Natural killer cell (primary cell): ENCODE measurements around the gene ANKRD13D. TPM values are rescaled to one million over a fixed set of nuclear protein-coding genes. Genes with fewer than 3 reads are reported as not detected.

ENCODE experiments used
- ATAC-seq, 3 donors: fragments of 150-1000 bp in 2 of 3; fragments of 200-7000 bp in 1 of 3; cut with Tn5 transposase; 1 replicate in 1 of 3; 2 replicates in 2 of 3; pipeline ENCODE4 v1.10.0; 2021; ENCODE audit warnings: mild to moderate bottlenecking in 2 of 3, moderate library complexity in 2 of 3
- DNase-seq, 2 donors: peaks; one replicate each; pipeline versions ENCODE4 v3.0.0 to v3.0.0-alpha.2; 2013 to 2021; ENCODE audit warnings: mixed read lengths in 1 of 2
- H3K27ac ChIP-seq: one replicate; pipeline ENCODE4 v1.5.1; 2013; ENCODE audit warnings: mild to moderate bottlenecking, low read length
- H3K27me3 ChIP-seq: one replicate; pipeline ENCODE4 v1.6.1; 2013; ENCODE audit warnings: low read length; ENCODE audit not compliant: control insufficient read depth, insufficient read depth
- H3K36me3 ChIP-seq: one replicate; pipeline ENCODE4 v1.6.1; 2013; ENCODE audit warnings: low read length; ENCODE audit not compliant: control insufficient read depth, insufficient read depth
- H3K4me1 ChIP-seq: one replicate; pipeline ENCODE4 v1.6.1; 2013; ENCODE audit warnings: low read length; ENCODE audit not compliant: control insufficient read depth, insufficient read depth
- H3K4me3 ChIP-seq: one replicate; pipeline ENCODE4 v1.5.1; 2013; ENCODE audit warnings: low read length
- H3K9me3 ChIP-seq: one replicate; pipeline ENCODE4 v1.6.1; 2013; ENCODE audit warnings: low read length; ENCODE audit not compliant: control insufficient read depth, insufficient read depth
- H3K27ac Mint-ChIP-seq, 2 donors: one replicate each; pipeline ENCODE4 v1.8.0; 2022; ENCODE audit warnings: mild to moderate bottlenecking in 2 of 2, mixed read lengths in 2 of 2, moderate library complexity in 1 of 2
- H3K27me3 Mint-ChIP-seq, 2 donors: one replicate each; pipeline ENCODE4 v1.8.0; 2022; ENCODE audit warnings: low read depth in 2 of 2, mixed read lengths in 2 of 2
- H3K36me3 Mint-ChIP-seq: one replicate; pipeline ENCODE4 v1.8.0; 2022; ENCODE audit warnings: mixed read lengths
- H3K4me1 Mint-ChIP-seq, 2 donors: one replicate each; pipeline ENCODE4 v1.8.0; 2022; ENCODE audit warnings: mixed read lengths in 2 of 2
- H3K4me3 Mint-ChIP-seq: one replicate; pipeline ENCODE4 v1.8.0; 2022; ENCODE audit warnings: mild to moderate bottlenecking, moderate library complexity, mixed read lengths
- H3K9me3 Mint-ChIP-seq, 2 donors: one replicate each; pipeline ENCODE4 v1.8.0; 2022; ENCODE audit warnings: mixed read lengths in 2 of 2
- WGBS: methylation state at CpG from one replicate; pipeline ENCODE4 v1.1.7; 2013; ENCODE audit warnings: missing lambda C conversion rate; ENCODE audit not compliant: insufficient coverage; 5-methylcytosine and 5-hydroxymethylcytosine counted together
- intact Hi-C: fragments of 100-400 bp; cut with micrococcal nuclease; formaldehyde crosslinking; loops from one replicate; pipeline ENCODE4 v1.14.2; 2022
- total RNA-seq, 4 donors: library from RNA; stranded (reverse); fragments of 120-200 nt in 1 of 4; gene quantifications; one replicate each; pipeline versions ENCODE4 v1.2.3 to v1.2.4, GENCODE V29; 2013 to 2022
- TF ChIP-seq, protein P1 (sequence below): fragments of 200-600 bp; IDR thresholded peaks from one replicate; pipeline ENCODE4 v1.8.0; 2022; ENCODE audit warnings: antibody characterized with exemption

ANKRD13D gene
- total RNA-seq, 3 donors from 2014 or later (not counting 1 experiment from before 2014, with no cell fraction given), result 212 to 316 (median 231) TPM

DNA sequence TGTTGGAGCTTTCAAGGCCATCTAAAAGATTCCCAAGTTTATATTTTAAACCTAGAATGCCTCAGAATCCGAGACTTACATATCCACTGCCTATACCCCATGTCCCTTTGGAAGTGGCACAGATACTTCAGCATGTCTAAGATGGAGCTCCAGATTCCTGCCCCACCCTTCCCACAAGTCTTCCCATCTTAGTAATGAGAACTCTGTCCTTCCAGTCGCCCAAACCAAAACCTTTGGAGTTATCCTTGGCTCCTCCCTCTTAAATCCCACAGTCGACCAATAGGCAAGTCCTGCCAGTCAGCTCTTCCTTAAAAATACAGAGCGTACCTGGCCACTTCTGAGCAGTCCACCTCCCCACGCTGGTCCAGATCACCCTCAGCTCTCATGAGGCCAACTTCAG, 59.9 kb downstream of the ANKRD13D start:
- 90% methylated on average over 5 of the region's 5 CpGs for whole genome bisulfite sequencing
- no peaks in the 10 kb centered on the region for H3K9me3 ChIP-seq
- TF ChIP-seq, protein P1, sequence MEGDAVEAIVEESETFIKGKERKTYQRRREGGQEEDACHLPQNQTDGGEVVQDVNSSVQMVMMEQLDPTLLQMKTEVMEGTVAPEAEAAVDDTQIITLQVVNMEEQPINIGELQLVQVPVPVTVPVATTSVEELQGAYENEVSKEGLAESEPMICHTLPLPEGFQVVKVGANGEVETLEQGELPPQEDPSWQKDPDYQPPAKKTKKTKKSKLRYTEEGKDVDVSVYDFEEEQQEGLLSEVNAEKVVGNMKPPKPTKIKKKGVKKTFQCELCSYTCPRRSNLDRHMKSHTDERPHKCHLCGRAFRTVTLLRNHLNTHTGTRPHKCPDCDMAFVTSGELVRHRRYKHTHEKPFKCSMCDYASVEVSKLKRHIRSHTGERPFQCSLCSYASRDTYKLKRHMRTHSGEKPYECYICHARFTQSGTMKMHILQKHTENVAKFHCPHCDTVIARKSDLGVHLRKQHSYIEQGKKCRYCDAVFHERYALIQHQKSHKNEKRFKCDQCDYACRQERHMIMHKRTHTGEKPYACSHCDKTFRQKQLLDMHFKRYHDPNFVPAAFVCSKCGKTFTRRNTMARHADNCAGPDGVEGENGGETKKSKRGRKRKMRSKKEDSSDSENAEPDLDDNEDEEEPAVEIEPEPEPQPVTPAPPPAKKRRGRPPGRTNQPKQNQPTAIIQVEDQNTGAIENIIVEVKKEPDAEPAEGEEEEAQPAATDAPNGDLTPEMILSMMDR, result no peak
- H3K27me3 ChIP-seq, result no peaks in the 10 kb centered on the region
- Mint-ChIP-seq H3K4me1 (peaks cover 12 to 35% of the 10 kb centered on the region in 2 donors), H3K27ac (no peak overlapping the region), H3K36me3 (no peaks in the 10 kb centered on the region), H3K27me3 (no peaks in the 10 kb centered on the region), H3K4me3 (no peak overlapping the region), H3K9me3 (no peaks in the 10 kb centered on the region)
- H3K4me1 ChIP-seq, result peaks cover 33% of the 10 kb centered on the region
- H3K36me3 ChIP-seq, result no peaks in the 10 kb centered on the region
- no peak for ATAC-seq
- no peak overlapping the region for H3K27ac ChIP-seq
- intact Hi-C loops, result no loop called here
- no peak overlapping the region for H3K4me3 ChIP-seq
- no peak for DNase-seq

DNA sequence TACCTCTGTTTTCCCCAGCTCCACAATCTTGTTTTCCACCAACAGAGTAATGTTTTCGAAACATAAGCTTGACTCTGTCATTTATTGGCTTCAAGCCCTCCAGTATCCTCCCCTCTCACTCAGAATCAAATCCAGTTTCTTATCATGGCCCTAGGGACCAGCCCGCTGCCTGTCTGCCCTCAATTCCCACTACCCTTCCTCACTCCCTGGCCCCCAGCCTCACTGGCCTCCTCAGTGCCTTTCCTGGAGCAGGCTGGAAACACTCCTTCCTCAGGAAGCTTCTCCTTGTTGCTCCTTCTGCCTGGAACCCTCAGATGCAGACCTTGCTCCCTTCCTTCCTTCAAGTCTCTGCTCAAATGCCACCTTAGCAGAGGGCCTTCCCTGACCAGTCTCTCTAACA, 60.4 kb downstream of the ANKRD13D start:
- TF ChIP-seq, protein P1, result no peak
- ATAC-seq (no peak), DNase-seq (no peak)
- intact Hi-C loops, result no loop called here
- H3K4me1 ChIP-seq, result peaks cover 38% of the 10 kb centered on the region
- Mint-ChIP-seq H3K9me3 (no peaks in the 10 kb centered on the region), H3K4me1 (peaks cover 16 to 39% of the 10 kb centered on the region in 2 donors), H3K36me3 (no peaks in the 10 kb centered on the region), H3K4me3 (no peak overlapping the region), H3K27ac (no peak overlapping the region), H3K27me3 (no peaks in the 10 kb centered on the region)
- no peak overlapping the region for H3K4me3 ChIP-seq
- no peaks in the 10 kb centered on the region for H3K27me3 ChIP-seq
- no peak overlapping the region for H3K27ac ChIP-seq
- H3K9me3 ChIP-seq, result no peaks in the 10 kb centered on the region
- WGBS, result 96% methylated on average over 2 of the region's 2 CpGs
- H3K36me3 ChIP-seq, result no peaks in the 10 kb centered on the region

DNA sequence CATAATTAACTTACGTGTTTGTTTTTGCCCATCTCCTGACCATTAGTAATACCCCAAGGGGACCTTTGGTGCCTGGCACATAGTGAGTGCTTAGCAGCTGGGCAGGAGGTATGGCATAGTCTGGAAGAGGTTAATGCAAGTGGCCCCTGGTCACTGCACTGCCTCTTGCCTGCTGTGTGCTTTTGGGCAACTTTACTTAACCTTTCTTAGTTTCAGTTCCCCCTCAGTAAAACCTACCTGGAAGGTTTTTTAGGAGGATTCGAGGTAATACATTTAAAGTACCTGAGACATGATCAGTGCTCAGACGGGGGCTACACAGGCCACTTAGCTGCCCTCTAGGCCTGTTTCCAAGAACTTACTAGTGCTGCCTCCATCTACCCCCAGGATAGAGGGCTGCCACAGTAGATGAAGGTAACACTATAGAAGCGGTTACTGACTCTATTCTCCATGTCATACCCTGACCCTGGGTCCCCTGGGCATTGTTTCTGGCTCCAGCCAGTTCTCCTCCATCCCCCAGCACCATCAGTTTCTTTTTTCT, 60.9 kb downstream of the ANKRD13D start:
- H3K27ac ChIP-seq, result no peak overlapping the region
- TF ChIP-seq, protein P1, result no peak
- Mint-ChIP-seq H3K9me3 (no peaks in the 10 kb centered on the region), H3K27ac (no peak overlapping the region), H3K27me3 (no peaks in the 10 kb centered on the region), H3K36me3 (no peaks in the 10 kb centered on the region), H3K4me1 (peaks cover 16 to 39% of the 10 kb centered on the region in 2 donors), H3K4me3 (no peak overlapping the region)
- H3K36me3 ChIP-seq, result no peaks in the 10 kb centered on the region
- no peaks in the 10 kb centered on the region for H3K9me3 ChIP-seq
- no peak for DNase-seq
- no peaks in the 10 kb centered on the region for H3K27me3 ChIP-seq
- intact Hi-C loops, result no loop called here
- no peak overlapping the region for H3K4me3 ChIP-seq
- 77% methylated on average over 4 of the region's 4 CpGs for WGBS
- peaks cover 43% of the 10 kb centered on the region for H3K4me1 ChIP-seq
- no peak for ATAC-seq
